ENCODE data around the gene MPLKIP.
"Not testable (repeated sequence)": the region's sequence is repeated elsewhere in the genome, so short reads cannot be mapped to it uniquely, and the experiment has no call there.

Gene MPLKIP

DNA sequence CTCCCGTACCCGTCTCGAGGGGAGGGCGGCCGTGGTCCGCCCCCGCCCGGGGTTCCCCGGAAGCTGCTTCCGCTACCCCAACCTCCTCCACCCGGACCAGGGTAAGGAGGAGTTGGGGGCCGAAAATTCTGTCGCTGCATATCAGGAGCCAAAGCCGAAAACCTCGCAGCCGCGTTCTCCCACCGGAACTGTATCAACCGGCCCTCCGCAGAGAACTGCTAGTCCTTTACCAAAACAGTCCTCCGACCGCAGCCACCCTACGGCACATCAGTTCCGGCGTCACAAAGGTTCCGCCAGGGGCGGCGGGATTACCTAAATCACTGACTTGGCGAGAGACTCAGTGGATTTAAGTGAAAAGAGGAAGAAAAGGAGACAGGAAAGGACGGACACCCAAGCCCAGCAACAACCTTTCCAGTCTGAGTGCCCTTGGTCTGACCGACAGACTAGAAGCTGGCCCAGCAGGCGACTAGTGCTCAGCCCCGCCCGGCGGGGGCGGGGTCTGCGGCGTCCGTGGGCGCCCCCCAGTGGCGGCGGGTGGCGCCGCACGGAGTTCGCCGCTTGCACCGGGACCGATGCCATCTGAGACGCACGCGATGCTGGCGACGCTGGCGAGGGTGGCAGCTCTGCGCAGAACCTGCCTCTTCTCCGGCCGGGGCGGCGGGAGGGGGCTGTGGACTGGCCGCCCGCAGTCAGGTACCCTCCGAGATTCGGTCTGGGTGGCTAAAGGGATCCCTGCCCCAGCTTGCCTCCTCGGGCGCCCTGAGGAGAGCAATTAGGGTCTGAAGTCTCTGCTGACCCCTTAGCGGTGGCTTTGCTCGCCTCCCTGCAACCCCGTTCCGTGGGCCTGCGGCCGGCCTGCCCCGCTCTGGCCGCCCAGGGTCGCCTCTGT, at the start of gene MPLKIP, which contains the start of gene SUGCT:
MPLKIP (minus strand) TSS at position 195 of the 889 bp plus-strand sequence; CDS start at position 140, 55 bp downstream.
SUGCT (plus strand) TSS at position 578 of the 889 bp plus-strand sequence.
- DNase-seq (ENCODE audit: low spot score), result peak; percentile 88

DNA sequence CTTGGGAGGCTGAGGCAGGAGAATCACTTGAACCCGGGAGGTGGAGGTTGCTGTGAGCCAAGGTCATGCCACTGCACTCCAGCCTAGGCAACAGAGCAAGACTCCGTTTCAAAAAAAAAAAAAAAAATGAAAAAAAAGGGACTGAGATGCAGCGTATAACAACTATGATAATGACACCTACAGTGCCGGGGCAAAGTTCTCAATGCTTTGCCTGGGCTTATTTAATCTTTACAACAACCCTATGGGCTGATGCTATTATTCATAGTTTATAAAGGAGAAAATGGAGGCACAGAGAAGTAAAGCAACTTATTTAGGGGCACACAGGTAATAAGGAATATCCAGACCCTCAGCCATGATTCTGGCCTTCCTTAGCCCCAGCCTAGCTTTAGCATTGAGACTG, 48.0 kb upstream of the MPLKIP start:
- no peak for DNase-seq (ENCODE audit: low spot score)

DNA sequence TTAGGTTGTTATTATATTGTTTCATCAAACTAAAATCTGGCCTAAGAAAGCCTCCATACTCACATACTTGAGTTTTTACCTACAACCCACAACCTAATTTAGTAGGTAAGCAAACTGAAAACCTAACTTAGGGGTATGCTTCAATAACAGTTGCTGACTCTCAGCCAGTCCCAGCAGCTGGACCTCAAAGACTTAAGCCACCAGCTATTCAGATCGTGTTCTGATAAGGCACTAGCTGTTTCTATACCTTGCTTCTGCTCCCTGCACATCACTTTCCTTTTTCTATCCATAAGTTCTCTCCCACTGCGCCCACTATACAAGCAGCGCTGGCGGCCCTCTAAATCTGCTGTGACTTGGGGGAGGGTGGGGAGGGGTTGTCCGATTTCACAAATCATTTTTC, 42.6 kb upstream of the MPLKIP start:
- DNase-seq (ENCODE audit: low spot score), result no peak

DNA sequence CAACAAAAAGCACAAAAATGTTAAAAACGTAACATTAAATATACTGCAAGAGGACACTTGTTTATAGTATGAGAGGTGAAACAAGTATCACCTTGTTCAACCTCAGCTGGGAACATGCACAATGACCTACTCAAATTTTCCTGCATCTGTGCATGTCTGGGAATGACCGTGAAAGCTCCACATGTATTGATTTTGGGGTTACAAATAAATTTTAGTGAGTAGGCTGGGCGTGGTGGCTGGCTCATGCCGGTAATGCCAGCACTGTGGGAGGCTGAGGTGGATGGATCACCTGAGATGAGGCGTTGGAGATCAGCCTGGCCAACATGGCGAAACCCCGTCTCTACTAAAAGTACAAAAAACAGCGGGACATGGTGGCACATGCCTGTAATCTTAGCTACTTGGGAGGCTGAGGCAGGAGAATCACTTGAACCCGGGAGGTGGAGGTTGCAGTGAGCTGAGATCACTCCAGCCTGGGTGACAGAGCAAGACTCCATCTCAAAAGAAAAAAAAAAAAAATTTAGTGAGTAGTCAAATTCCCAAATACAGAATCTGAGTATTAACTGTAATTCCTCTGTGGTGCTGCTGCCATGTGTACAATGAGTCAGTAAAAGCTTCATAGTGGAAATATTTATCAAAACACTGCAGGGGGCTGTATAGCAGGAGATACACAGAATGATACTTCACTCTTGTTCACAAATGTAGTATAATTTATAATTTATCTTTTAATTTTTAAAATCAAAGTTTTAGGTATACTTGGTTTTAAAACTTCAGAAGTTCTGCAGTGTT, 41.5 kb upstream of the MPLKIP start:
- DNase-seq (ENCODE audit: low spot score), result no peak

DNA sequence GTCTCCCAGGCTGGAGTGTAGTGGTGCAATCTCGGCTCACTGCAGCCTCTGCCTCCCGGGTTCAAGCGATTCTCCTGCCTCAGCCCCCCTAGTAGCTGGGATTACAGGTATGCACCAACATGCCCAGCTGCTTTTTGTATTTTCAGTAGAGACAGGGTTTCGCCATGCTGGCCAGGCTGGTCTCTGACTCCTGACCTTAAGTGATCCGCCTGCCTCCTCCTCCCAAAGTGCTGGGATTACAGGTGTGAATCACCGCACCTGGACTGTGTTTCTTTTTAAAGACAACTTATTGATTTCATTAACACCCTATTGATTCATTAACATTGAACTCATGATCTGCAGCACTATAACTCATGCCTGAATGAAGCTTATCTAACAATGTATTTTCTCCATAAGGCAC, 40.8 kb upstream of the MPLKIP start:
- not testable (repeated sequence) for DNase-seq (ENCODE audit: low spot score)

DNA sequence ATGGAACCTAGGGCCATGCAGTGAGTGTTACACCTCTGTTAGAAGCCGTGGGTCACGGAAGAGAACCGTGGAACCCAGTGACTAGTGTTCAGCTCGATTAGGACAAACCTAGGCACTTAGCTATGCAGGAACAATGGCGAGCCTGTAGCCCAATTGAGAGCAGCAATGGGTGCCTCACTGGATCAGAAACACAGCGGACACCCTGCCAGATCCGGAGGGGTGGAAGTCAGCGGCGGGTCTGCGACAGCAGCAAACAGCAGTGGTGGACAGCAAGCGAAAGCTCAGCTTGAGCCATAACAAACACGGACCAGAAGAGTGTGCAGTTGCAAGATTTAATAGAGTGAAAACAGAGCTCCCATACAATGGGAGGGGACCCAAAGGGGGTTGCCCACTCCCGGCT, 38.7 kb upstream of the MPLKIP start:
- not testable (repeated sequence) for DNase-seq (ENCODE audit: low spot score)

DNA sequence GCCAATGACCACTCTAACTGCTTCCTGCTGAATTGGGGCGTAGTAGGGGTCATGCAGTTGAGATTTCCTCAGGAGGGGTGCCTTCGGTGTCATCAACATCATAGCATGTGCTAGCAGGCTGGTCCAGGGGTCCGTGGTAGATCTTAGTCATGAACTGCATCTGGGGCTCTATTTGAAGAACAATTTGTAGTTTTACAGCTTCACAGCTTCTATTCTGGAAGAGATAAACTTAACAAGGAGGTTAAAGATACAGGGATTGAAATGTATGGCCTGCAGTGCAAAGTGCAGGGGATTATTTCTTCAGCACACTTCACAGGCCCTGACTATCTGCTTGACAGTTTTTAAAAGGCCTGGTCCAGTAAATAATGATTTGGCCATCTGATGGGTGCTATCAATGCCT, 33.8 kb upstream of the MPLKIP start:
- DNase-seq (ENCODE audit: low spot score), result not testable (repeated sequence)

DNA sequence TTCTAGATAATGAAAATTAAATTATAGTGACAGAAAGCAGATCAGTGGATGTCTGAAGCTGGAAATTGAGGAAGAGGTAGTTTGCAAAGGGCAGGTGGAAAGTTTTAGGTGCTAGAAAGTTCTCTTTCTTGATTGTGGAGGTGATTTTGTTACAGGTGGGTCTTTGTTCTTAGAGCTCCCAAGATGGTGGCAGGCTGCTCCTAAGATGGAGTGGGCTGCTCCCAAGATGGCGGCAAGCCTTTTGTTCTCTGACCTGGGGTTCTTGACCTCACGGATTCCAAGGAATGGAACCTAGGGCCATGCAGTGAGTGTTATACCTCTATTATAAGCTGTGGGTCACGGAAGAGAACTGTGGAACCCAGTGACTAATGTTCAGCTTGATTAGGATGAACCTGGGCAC, 32.9 kb upstream of the MPLKIP start:
- DNase-seq (ENCODE audit: low spot score), result no peak

DNA sequence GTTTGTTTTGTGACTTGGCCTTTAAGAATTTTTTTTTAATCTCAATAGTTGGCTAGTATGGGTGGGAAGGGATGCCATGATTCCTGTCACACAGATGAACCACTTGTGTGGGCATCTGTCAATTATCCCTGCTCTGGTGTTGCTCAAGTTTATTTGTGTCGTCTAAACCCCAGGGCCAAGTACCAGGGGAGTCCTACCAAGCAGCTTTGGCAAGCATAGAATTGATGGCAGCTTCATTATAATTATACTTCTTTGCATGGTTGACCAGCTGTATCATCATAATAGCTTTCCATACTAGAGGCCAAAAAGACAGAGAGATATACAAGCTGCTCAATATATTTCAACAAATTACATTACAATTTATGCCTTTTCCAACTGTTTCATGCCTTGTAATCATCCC, 30.8 kb upstream of the MPLKIP start:
- DNase-seq (ENCODE audit: low spot score), result peak; percentile 9

DNA sequence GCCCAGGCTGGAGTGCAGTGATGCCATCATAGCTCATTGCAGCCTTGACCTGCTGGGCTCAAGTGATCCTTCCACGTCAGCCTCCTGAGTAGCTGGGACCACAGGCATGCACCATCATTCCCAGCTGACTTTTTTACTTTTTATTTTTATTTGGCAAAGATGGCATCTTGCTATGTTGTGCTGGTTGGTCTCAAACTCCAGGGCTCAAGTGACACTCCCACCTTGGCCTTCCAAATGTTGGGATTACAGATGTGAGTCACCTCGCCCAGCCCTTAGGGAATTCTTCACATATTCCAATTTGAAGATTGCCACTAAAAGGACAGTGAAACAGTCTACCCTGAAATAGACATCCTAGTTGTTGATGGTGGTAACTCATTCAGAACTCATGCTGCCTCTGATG, 28.1 kb upstream of the MPLKIP start:
- DNase-seq (ENCODE audit: low spot score), result no peak

DNA sequence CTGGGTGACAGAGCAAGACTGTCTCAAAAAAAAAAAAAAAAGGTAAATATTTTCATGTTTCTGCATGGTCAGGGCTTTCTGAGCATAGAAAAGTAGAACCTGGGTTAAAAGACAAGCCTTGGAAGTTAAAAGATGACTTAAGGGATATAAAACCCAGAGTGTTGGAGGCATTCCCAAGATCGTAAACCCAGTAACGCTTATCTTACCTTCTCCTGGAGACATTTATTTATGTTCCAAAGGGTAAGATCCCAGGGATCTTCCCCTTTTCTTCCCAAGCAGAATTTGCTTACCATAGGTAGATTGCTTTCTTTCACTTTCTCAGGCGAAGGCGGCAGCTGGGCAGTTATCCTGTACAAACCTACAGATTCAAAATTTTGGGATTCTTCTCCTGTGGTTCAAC, 22.6 kb upstream of the MPLKIP start:
- DNase-seq (ENCODE audit: low spot score), result no peak

DNA sequence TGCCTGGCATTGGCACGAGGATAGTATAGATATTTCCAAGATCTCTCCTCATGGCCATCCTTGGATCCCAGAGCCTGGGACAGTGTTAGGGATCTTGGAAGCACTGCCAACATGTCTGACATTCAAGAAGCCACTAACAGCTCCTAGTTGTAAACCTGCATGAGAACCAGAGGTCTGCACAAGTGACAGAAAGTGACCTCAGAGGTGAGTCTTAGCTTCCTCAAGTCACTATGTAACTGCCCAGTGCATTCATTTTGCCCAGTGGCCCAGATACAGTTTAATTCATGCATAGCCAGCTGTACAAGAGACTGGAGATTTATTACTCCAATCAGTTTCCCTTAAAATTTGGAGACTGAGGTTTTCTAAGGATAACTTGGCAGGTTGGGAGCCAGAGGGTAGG, 17.1 kb upstream of the MPLKIP start:
- DNase-seq (ENCODE audit: low spot score), result no peak

DNA sequence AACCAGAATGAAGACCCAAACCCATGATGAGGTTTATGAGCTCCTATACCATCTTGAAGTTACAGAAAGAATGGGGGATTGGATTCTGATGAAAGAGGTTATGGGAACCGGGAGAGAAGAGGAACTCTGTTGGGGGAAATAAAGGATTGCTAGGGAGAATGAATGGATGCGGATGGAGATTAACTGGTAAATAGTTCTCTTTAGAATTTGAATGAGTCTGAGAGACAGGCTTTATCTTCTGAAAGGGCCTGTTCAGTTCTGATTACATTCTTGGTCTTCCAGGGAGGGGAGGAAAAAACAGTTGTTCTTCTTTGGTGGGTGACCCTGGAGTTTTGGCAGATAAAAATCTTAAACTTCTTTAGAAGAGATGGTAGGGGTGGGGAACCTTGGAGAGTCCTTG, 14.2 kb upstream of the MPLKIP start:
- DNase-seq (ENCODE audit: low spot score), result no peak

DNA sequence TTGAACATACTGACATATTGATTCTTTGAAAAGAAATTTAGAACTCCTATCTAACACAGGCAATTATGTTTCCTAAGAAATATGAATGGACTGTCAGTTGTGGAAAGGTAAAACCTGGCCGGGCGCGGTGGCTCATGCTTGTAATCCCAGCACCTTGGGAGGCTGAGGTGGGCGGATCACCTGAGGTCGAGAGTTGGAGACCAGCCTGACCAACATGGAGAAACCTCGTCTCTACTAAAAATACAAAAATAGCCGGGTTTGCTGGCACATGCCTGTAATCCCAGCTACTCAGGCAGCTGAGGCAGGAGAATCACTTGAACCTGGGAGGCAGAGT, 13.8 kb upstream of the MPLKIP start:
- not testable (repeated sequence) for DNase-seq (ENCODE audit: low spot score)

DNA sequence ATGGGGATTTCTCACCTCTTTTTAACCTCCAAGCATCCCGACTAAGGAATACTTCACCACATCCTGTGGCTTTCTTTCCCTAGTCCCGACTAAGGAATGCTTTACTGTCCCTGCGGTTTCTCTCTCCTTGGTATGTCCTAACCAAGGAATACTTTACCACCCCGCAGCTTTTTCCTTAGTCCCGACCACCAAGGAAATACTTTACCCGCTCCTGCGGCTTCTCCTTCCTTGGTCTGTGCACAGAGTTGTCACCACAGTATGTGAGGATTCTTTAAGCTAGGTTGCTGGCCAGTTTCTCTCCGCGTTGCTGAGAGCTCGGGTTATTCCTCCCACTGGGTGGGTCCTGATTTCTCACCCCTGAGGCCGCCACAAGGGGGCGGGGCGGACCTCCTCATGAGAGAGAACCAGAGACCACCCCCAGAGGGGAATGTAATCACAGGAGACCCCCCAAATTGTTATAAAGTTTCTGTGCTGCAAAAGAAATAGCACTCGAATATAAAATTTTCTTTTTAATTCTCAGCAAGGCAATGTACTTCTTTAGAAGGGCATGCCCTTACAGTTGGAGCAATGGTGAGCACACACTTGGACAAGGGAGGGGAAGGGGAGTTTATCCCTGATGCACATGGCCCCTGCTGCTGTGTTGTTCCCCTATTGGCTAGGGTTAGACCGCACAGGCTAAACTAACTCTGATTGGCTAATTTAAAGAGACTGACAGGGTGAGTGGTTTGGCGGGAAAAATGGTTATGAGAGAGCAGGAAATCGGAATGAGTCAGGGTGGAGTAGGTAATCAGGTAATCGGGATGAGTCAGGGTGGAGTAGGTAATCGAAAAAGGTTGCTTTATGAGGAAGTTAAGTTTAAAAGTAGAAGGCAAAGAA, 13.2 kb upstream of the MPLKIP start:
- DNase-seq (ENCODE audit: low spot score), result no peak

DNA sequence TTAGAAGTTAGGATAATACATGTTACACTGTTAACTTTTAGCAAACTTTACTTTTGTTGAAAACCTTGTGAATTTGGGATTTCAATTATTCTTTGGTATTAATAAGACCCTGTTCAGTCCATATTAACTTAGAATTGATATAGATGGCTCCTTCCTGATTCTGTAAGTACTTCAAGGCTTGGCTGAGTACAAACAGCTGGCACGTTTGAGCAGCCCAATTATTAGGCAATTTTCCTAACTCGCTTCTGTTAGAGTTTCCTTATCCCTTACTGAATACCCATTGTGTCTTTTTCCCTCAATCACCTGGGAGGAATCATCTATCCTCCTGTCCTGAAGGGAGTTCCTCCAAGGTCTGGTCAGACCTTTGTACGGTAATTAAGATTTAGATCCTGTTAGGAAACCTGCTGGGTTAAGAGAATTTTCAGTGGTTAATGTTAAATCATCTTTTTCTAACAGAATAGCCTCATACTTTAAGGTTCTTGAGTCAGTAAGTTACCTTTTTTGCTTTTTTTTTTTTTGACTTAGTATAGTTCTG, 11.2 kb upstream of the MPLKIP start:
- not testable (repeated sequence) for DNase-seq (ENCODE audit: low spot score)

DNA sequence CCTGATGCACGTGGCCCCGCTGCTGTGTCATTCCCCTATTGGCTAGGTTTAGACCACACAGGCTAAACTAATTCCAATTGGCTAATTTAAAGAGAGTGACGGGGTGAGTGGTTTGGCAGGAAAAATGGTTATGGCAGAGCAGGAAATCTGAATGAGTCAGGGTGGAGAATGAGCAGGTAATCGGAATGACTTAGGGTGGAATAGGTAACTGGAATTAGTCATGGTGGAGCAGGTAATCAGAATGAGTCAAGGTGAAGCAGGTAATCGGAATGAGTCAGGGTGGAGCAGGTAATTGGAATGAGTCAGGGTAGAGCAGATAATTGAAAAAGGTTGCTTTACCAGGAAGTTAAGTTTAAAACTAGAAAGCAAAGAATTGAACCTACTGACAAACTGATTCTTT, 7.5 kb upstream of the MPLKIP start:
- DNase-seq (ENCODE audit: low spot score), result not testable (repeated sequence)

DNA sequence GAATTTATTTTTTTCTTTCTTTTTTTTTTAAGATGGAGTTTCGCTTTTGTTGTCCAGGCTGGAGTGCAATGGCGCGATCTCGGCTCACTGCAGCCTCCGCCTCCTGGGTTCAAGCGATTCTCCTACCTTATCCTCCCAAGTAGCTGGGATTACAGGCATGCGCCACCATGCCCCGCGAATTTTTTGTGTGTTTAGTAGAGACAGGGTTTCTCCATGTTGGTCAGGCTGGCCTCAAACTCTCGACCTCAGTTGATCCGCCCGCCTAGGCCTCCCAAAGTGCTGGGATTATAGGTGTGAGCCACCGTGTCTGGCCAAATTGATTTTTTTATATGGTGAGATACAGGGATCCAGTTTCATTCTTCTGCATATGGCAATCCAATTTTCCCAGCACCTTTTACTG, 5.5 kb upstream of the MPLKIP start:
- DNase-seq (ENCODE audit: low spot score), result not testable (repeated sequence)

DNA sequence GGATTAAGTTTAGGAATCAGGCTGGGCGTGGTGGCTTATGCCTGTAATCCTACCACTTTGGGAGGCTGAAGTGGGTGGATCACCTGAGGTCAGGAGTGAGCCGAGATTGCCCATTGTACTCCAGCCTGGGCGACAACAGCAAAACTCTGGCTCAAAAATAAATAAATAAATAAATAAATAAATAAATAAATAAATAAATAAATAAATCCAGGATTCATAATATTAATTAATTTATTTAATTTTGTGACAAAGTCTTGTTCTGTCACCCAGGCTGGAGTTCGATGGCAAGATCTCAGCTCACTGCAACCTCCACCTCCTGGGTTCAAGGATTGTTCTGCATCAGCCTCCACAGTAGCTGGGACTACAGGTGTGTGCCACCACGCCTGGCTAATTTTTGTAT, 4.6 kb upstream of the MPLKIP start:
- no peak for DNase-seq (ENCODE audit: low spot score)

DNA sequence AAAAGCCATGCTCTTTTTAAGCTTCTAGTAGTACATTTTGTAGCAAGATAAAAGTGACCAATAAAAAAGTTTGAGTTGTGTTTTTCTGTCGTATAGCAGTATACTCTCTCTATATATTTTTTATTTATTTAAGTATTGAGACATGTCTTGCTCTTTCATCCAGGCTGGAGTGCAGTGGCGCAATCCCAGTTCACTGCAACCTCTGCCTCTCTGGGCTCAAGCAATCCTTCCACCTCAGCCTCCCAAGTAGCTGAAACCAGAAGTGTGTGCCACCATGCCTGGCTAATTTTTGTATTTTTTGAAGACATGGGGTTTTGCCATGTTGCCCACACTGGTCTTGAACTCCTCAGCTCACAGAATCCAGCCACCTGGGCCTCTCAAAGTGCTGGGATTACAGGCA, 3.1 kb upstream of the MPLKIP start:
- DNase-seq (ENCODE audit: low spot score), result no peak

DNA sequence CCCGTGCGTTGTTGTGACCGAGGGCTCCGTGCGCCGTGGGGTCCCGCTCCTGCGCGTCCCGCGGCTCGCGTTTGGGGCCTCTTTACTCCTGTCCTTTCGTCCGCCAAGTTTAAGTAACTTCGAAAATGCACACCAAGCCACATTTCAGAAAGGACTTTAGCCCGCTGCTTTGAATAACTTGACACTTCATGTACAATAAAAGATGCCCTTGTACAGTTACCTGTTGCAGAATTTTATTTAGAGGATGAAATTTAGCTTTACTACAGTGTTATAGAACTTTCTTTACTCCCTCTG, 842 bp upstream of the MPLKIP start:
- DNase-seq (ENCODE audit: low spot score), result no peak
